Inferior parietal cortex (tissue), 1 donor: ENCODE data around the gene INSC.

ENCODE experiments used
- DNase-seq: peaks from one replicate; pipeline ENCODE4 v3.0.0-alpha.2; 2016; ENCODE audit errors: extremely low spot score

The INSC gene

GRCh38 chr11:15146271-15147003 is 31.7 kb downstream of the INSC start:
- no peak for DNase-seq

DNA sequence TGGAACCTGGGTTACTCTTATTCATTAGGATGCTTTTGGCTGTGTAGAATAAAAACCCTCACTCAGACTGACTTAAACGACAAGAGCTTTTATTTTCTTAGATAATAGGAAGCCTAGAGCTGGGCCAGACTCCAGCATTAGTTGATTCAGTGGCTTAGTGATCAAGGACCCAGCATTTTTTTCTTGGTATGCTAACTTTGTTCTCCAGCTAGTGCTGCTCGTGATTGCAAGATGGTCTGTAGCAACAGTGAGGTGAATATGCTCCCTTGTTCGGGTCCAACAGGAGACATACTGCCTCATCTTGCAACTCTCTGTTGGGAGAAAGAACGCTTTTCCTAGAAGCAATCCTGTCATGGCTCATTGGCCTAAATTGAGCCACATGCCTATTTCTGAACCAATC is 33.4 kb downstream of the INSC start:
- DNase-seq: no peak

DNA sequence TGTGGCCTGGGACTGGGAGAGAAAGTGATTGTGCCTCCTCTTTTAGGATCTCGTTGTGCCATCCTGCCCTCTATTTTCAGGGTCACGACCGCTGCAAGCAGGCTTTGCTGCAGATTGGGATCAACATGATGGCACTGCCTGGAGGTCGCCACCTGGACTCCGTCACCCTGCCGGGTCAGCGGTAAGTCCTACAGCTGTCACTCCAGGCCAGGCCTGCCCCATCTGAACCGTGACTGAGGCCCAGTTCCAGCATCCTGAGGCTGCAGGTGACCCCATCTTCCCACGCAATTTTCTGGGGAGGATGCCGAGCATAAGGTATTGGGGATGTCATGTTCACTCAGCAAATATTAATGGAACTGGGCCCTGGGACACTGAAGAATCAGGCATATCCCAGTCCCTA is 34.3 kb downstream of the INSC start:
- no peak for DNase-seq

GRCh38 chr11:15150507-15150906 is 35.8 kb downstream of the INSC start:
- no peak for DNase-seq

DNA sequence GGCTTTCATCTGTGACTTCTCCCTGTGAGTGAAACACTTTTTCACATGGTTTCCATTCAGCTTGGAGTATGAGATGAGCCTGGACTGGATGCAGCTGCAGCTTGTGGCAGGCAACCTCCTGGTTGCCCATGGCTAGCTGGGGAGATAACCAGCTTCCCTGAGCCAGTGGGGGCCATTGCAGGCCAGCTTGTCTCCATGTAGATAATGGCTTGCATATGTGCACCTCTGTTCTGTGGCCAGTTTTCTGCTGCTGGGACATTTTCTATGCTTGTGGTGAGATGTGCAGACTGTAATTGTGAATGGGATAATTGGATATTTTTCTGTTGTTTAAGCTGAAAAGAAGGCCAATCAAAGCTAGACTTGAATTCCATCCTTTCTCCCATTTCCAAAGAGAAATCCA is 38.5 kb downstream of the INSC start:
- no peak for DNase-seq

GRCh38 chr11:15157181-15157580 is 42.5 kb downstream of the INSC start:
- no peak for DNase-seq

- DNase-seq: no peak
These were observed 42.9 kb downstream of the INSC start for GRCh38 chr11:15157606-15158137.

DNA sequence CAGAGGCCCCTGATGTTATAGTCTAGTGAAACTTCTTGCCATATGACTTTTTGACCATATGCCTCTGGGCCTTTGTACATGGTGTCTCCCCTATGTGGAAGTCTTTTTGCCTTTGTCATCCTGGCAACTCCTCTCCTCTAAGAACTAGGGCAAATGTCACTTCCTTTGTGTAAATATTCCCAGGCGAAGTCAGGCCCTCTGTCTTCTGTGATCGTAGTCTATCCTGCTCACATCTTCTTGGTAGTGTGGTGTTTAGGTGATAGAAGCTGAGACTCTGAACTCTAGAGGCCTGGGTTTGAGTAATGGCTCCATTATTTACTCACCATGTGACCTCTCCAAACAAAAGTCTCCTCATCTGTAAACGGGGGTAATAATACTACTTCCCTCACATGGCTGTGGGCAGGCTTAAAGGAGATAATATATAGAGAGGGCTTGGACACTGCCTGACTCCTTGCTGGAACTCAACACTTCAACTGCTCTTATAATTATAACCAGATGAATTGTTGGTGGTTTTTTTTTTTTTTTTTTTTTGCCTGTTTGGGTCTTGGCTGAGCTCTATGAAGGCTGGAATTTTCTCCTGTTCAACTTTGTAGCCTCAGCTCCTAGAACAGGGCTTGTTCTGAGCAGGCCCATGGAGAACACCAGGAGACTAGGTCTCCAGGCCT is 43.8 kb downstream of the INSC start:
- no peak for DNase-seq

DNA sequence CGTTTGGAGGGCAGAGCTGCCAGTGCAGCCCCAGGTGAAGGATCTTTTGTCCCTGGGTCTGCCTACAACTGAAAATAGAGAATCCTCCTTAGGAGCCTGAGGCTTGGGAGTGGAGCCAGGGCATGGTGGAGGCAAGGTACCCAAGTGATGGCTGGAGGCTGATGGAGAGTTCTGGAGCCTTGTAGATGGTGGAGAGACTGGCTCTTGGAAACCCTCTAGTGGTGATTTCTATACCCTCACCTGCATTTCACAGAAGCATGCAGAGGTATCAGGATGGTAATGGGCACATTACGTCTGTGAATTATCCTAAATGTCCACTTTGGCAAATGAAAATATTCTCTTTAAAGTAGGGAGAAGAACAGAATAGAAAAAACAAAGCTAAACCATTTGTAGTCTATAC is 44.4 kb downstream of the INSC start:
- no peak for DNase-seq

DNA sequence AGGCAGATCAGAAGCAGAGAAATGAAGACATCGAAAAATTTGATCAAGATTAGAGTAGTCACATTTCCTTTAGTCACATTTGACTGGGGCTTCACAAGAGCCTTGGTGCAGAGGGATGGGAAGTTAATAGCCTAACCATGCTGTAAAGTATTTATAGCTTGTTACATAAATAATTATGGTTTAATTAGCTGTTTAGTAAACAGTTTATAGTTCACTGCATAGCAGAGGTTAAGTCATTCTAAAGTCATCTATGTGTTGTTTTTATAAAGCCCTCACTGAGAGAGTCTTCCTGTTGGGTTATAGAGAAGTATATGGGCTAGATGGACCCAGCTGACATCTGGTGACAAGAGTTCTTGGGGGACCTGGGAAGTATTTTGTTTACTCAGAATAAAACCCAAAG is 47.1 kb downstream of the INSC start:
- no peak for DNase-seq

DNA sequence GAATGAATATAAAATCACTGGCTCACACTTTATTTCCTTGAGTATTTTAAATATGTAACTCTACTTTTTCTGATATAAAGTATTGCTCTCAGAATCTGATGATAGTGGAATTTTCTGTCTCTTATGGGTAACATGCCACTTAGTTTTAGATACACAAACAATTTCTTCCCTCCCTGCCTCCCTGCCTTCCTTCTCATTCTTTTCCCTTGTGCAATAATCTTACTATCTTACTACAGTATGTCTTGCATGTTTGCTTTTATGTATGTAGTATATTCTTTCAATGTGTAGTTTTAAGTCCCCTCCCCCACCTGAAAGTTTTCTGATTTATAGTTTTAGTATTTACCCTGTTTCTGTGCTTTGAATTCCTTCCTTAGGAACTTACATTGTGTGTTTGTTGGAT is 48.4 kb downstream of the INSC start:
- DNase-seq: no peak

DNA sequence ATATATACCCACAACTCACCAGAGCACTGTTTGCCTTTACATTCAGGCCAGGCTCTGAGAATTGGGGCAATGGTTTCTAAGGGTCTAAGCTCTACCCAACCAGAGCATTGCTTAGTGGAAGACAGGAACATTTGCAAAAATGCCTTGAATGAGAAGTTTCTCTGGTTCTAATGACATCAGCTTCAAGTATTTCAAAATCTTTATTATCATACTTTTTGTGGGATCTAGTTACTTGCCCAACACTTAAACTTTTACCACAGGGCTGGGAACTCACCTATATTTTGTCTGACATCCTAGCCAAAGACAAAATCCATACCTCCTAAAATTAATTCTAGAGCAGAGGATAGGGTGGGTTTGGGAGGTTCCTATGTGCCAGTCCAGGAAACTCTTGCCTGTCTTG is 51.5 kb downstream of the INSC start:
- no peak for DNase-seq

DNA sequence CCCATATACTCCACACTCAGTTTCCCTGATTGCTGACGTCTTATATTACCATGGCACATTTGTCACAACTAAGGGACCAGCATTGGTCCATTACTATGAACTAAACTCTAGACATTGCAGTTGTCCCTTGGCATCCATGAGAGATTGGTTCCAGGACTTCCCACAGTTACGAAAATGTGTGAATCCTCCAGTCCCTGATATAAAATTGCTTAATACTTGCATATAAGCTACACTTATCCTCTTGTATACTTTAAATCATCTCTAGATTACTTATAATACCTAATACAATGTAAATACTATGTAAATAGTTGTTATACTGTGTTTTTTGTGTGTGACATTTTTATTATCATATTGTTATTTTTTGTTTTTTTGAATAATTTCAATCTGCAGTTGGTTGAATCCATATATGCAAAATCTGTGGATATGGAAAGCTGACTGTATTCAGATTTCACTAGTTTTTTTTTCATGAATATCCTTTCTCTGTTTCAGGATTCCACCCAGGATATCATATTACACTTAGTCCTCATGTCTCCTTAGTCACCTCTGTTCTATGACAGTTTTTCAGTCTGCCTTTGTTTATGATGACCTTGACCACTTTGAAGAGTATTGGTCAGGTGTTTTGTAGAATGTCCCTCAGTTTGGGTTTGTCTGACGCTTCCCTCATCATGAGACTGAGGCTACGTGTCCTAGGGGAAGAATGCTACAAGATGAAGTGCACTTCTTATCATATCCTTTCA is 55.3 kb downstream of the INSC start:
- DNase-seq: no peak

DNA sequence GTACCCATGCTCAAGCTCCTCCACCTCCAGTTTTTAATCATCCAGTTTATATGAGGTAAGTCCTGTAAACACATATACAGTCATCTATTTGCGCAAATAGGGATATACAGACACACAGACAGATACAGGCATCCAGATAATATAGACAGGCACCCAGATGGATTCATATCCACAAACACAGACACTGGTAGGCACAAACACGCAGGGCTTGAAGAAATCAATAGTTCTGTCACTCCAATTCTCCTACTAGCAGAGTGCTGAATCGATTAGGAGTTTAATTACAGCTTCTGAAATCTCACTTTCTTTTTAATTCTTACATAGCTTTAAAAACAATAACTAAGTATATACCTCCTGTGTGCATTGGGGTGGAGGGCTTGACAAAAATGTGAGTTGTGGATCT is 56.0 kb downstream of the INSC start:
- DNase-seq: no peak

DNA sequence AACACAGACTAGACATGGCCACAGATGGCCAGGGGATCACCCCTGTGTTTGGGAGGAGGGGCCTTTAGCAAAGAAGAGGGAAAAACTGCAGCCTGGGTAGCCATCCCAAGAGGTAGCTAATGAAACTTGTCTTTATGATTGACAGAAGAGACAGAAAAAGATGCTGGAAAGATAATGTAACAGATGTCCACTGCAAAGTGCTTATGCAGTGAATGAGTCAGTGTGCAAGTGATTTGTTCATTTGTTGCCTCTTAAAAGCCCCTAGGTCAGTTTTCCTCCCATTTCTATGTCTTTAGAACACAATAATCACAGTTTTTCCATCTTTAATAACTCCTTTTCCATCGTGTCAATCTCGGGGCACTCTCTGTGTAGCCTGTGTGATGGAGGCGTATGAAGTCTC is 57.2 kb downstream of the INSC start:
- DNase-seq: no peak

DNA sequence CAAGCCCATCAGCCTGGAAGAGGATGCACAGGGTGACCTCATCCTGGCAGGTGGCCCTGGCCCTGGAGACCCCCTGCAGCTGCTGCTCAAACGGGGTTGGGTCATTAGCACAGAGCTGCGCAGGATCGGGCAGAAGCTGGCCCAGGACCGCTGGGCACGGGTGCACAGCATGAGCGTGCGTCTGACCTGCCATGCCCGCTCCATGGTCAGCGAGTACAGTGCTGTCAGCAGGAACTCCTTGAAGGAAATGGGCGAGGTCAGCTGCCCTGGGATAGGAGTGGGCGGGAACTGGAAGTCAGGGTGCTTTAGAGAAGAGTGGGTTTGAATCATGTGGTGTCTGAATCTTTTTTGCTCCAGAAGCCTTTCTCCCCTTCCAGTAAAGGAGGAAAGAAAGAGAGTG is 61.1 kb downstream of the INSC start:
- DNase-seq: no peak

DNA sequence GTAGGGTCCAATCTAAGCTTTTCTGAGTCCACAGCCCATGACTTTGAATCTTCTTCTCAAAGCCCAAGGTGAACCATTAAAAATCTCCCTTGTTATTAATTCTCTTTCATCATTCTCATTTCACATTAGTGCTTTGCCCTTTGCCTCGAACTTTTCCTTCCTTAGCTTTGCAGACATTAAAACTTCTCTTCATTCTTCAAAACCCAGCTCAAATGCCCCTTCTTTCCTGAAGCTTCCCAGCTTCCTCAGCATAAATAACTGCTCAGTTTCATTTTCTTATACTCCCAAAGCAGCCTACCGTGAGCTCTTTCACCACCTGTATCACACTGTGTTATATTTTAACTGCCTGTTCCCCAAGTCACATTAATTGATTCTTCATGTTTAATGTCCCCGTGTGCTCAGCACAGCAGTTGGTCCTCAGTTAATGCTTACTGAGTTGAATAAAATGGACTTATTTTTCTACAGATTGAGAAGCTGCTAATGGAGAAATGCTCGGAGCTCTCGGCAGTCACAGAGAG is 62.0 kb downstream of the INSC start:
- no peak for DNase-seq

GRCh38 chr11:15177491-15177890 is 62.8 kb downstream of the INSC start:
- no peak for DNase-seq

- no peak for DNase-seq
These were observed 63.5 kb downstream of the INSC start for GRCh38 chr11:15178214-15178613.

GRCh38 chr11:15179167-15179566 is 64.4 kb downstream of the INSC start:
- DNase-seq: no peak

DNA sequence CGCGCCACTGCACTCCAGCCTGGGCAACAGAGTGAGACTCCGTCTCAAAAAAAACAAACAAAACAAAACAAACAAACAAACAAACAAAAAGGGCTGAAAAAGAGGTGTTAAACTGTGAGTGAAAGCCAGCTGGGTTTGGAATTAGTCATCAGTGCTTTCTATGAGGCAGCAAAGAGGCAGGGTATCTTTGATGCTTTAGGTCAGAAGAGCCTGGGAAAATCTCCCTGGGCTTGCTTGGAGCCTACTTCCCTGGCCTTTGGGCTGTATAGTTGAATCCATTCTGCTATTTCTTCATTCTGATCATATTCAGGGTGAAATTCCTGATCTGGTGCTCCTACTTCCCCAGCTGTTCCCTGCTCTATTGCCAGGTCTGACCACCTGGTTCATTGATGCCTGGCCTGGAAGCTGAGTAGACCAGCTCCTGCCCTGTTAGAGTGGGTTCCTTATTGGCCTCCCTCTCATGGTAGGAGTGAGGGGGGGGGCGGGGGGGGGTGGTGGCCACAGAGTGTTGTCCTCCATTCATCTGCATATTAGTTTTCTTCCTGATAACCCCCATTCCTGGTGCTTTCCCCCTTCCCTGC is 65.6 kb downstream of the INSC start:
- DNase-seq: no peak

DNA sequence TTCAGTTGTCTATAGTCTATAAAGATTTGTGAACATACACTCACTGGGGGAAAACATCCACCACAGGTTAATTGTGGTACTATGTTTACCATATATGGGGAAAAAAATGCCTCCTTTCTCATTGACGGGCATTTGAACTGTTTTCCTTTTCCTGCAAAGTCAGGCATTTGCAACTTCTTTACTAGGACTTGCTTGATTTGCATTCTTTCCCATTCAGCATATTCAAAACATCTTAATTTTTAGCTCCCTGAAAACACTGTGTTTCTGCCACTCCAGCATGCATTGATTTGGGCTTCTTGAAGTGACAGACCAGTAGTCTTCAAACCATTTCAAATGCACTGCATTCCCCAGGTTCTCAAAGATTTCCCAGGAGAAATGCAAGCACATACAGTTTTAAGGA is 67.6 kb downstream of the INSC start:
- no peak for DNase-seq
